Kidney epithelial cell (primary cell): ENCODE results near the gene STIM1. TPM values are rescaled to one million over a fixed set of nuclear protein-coding genes. Genes with fewer than 3 reads are reported as not detected.

Experiments used
- DNase-seq: peaks from one replicate; pipeline ENCODE4 v3.0.0-alpha.2; 2010; ENCODE audit warnings: low read depth
- H3K27me3 ChIP-seq: 2 replicates; pipeline ENCODE4 v1.6.0; 2011; ENCODE audit warnings: low read length; ENCODE audit not compliant: control insufficient read depth, insufficient read depth
- H3K36me3 ChIP-seq: 2 replicates; pipeline ENCODE4 v1.5.1; 2011; ENCODE audit warnings: low read length; ENCODE audit not compliant: control insufficient read depth, insufficient read depth
- H3K4me3 ChIP-seq: 2 replicates; pipeline ENCODE4 v1.5.1; 2011; ENCODE audit warnings: low read depth, mild to moderate bottlenecking, control low read depth, low read length
- CTCF ChIP-seq: IDR thresholded peaks from 2 replicates; pipeline ENCODE4 v1.5.1; 2011; ENCODE audit warnings: mild to moderate bottlenecking, moderate library complexity, low read length, control low read depth, inconsistent platforms; ENCODE audit not compliant: insufficient read depth, poor library complexity, severe bottlenecking
- total RNA-seq: library from RNA; depleted of rRNA; stranded (reverse); fragments of >200 nt; gene quantifications from 2 replicates; pipeline ENCODE4 v1.2.3, GENCODE V29; 2015

STIM1 gene
- total RNA-seq, 1 donor from 2014 or later = 25.4 TPM

- no peaks in the 10 kb centered on the region for H3K27me3 ChIP-seq
- DNase-seq = no peak
- H3K36me3 ChIP-seq = no peaks in the 10 kb centered on the region
- H3K4me3 ChIP-seq = no peak overlapping the region
- no peak for TF ChIP-seq CTCF
These were observed 84.3 kb downstream of the STIM1 start for GRCh38 chr11:3939651-3940190.

- no peak for TF ChIP-seq CTCF
- no peaks in the 10 kb centered on the region for H3K36me3 ChIP-seq
- no peak for DNase-seq
- H3K4me3 ChIP-seq = no peak overlapping the region
- no peaks in the 10 kb centered on the region for H3K27me3 ChIP-seq
These were observed 86.9 kb downstream of the STIM1 start for GRCh38 chr11:3942160-3942955.

GRCh38 chr11:3942956-3943497 lies 87.6 kb downstream of the STIM1 start:
- no peak for TF ChIP-seq CTCF
- no peak for DNase-seq
- H3K4me3 ChIP-seq = no peak overlapping the region

GRCh38 chr11:3944198-3944597 lies 88.7 kb downstream of the STIM1 start:
- Histone ChIP-seq H3K4me3 (no peak overlapping the region), H3K36me3 (no peaks in the 10 kb centered on the region), H3K27me3 (no peaks in the 10 kb centered on the region)
- DNase-seq = no peak
- TF ChIP-seq CTCF = no peak

More at GRCh38 chr11:3942956-3943497, 87.6 kb downstream of the STIM1 start:
- H3K27me3 ChIP-seq = no peaks in the 10 kb centered on the region
- H3K36me3 ChIP-seq = no peaks in the 10 kb centered on the region

GRCh38 chr11:3946455-3947017 lies 91.1 kb downstream of the STIM1 start:
- no peak for TF ChIP-seq CTCF
- DNase-seq = no peak
- H3K4me3 ChIP-seq = no peak overlapping the region
- H3K36me3 ChIP-seq = no peaks in the 10 kb centered on the region
- no peaks in the 10 kb centered on the region for H3K27me3 ChIP-seq
